H1 (cell line): Measurements from ENCODE around the gene PATL2. TPM values are rescaled to one million over a fixed set of nuclear protein-coding genes. Genes with fewer than 3 reads are reported as not detected.

Source experiments
- BRCA1 ChIP-seq: IDR thresholded peaks from 2 replicates; pipeline ENCODE4 v1.6.1; 2012; ENCODE audit warnings: low read depth, low read length, improper control_type of control experiment
- MAFK ChIP-seq: IDR thresholded peaks from 2 replicates; pipeline ENCODE4 v1.6.1; 2012; ENCODE audit warnings: low read depth, mild to moderate bottlenecking, improper control_type of control experiment, low read length
- SP1 ChIP-seq: IDR thresholded peaks from 2 replicates; pipeline ENCODE4 v1.6.1; 2011; ENCODE audit warnings: low read depth, low read length
- polyA plus RNA-seq, 7 experiments: library from polyadenylated mRNA; depleted of rRNA in 3 of 7; stranded (reverse) in 5 of 7; unstranded in 2 of 7; fragments of >200 nt in 5 of 7; fragments of 200-250 nt in 2 of 7; gene quantifications; 1 replicate in 5 of 7; 2 replicates in 1 of 7; 4 replicates in 1 of 7; pipeline versions ENCODE4 v1.2.1 to v1.2.3, GENCODE V29; 2011 to 2013; ENCODE audit warnings: missing spikeins in 2 of 7, mixed read lengths in 2 of 7
- total RNA-seq: library from RNA; stranded (reverse); fragmentation: NEBNext Ultra II Directional; extraction: Animal tissue kit (Norgen Biotek cat#: 25700); gene quantifications from 2 replicates; pipeline ENCODE4 v1.2.1, GENCODE V29; 2021
- TF ChIP-seq, protein P1 (sequence below), 3 experiments: IDR thresholded peaks; 1 replicate in 2 of 3; 2 replicates in 1 of 3; pipeline versions ENCODE4 v1.5.1 to v1.6.1; 2011; ENCODE audit warnings: low read length in 3 of 3, mild to moderate bottlenecking in 3 of 3, inconsistent platforms in 2 of 3, low read depth in 1 of 3, moderate library complexity in 1 of 3; ENCODE audit not compliant: insufficient read depth in 1 of 3; ENCODE audit errors: control extremely low read depth in 1 of 3

The PATL2 gene
- total and polyA plus RNA-seq, 2 of the 8 experiments (the other 6 are each of a cell fraction or from before 2014, with no cell fraction given) = 0.65 to 1.3 TPM

DNA sequence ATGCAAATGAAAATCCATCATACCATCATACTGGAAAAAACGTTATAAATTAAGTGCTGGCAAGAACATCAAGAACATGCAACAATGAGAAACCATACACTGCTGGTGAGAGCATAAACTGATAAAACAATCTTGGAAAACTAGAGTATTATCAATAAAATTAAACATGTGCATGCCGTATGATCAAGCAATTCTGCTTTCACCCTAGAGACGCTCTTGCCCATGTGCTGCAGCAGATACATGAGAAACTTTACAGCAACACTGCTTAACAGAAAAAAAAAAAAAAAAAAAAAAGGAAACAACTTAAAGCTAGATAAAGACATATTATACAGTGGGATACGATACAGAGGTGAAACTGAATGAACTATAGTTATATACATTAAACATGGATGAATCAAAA lies 69.5 kb downstream of the PATL2 start (continued):
- TF ChIP-seq MAFK (no peak), SP1 (no peak), BRCA1 (no peak)
- TF ChIP-seq, protein P1, sequence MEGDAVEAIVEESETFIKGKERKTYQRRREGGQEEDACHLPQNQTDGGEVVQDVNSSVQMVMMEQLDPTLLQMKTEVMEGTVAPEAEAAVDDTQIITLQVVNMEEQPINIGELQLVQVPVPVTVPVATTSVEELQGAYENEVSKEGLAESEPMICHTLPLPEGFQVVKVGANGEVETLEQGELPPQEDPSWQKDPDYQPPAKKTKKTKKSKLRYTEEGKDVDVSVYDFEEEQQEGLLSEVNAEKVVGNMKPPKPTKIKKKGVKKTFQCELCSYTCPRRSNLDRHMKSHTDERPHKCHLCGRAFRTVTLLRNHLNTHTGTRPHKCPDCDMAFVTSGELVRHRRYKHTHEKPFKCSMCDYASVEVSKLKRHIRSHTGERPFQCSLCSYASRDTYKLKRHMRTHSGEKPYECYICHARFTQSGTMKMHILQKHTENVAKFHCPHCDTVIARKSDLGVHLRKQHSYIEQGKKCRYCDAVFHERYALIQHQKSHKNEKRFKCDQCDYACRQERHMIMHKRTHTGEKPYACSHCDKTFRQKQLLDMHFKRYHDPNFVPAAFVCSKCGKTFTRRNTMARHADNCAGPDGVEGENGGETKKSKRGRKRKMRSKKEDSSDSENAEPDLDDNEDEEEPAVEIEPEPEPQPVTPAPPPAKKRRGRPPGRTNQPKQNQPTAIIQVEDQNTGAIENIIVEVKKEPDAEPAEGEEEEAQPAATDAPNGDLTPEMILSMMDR (IDR thresholded peaks at IDR 0.05; ENCODE audit: control extremely low read depth in 1 of 3, insufficient read depth in 1 of 3, low read depth in 1 of 3, low read length in 3 of 3) = no peak
